IMR-90 (cell line): ENCODE measurements around the gene RFPL2. TPM values are rescaled to one million over a fixed set of nuclear protein-coding genes. Genes with fewer than 3 reads are reported as not detected.

Source experiments
- ATAC-seq: fragments of 200-7000 bp; cut with Tn5 transposase; 2 replicates; pipeline ENCODE4 v1.9.1; 2020; ENCODE audit warnings: low read depth, mild to moderate bottlenecking, moderate library complexity
- BruUV-seq: library from RNA; stranded (reverse); fragments of 400-500 nt; replicated peaks from 2 replicates; lab custom pipeline; 2021; lab: Mats Ljungman, UMichigan
- CTCF ChIA-PET: fragments of 300-600 bp; formaldehyde crosslinking; extraction: SDS; loops from one replicate; lab custom pipeline; 2021; ENCODE audit warnings: antibody characterized with exemption; lab: Yijun Ruan, JAX
- POLR2A ChIA-PET: fragments of 300-600 bp; sonication (Branson Sonifier 250); formaldehyde crosslinking; loops from one replicate; lab custom pipeline; 2022; ENCODE audit warnings: antibody characterized with exemption; ENCODE audit not compliant: unreplicated experiment; lab: Charles Lee
- DNase-seq: peaks from one replicate; pipeline ENCODE4 v3.0.0; 2013
- H2AFZ ChIP-seq: replicated peaks from 2 replicates; pipeline ENCODE3; 2013; ENCODE audit warnings: low read length, mild to moderate bottlenecking; ENCODE audit not compliant: poor library complexity
- H2AK5ac ChIP-seq: 2 replicates; pipeline ENCODE4 v1.6.1; 2013; ENCODE audit warnings: low read depth, low read length, inconsistent platforms
- H2AK9ac ChIP-seq: replicated peaks from 2 replicates; pipeline ENCODE3; 2013; ENCODE audit warnings: mild to moderate bottlenecking, low read depth, low read length, moderate library complexity; ENCODE audit not compliant: poor library complexity
- H2BK120ac ChIP-seq: 2 replicates; pipeline ENCODE4 v1.6.1; 2013; ENCODE audit warnings: low read depth, low read length, inconsistent platforms
- H2BK15ac ChIP-seq: 3 replicates; pipeline ENCODE4 v1.6.1; 2013; ENCODE audit warnings: low read depth, low read length, inconsistent platforms
- H2BK20ac ChIP-seq: 2 replicates; pipeline ENCODE4 v1.6.1; 2013; ENCODE audit warnings: low read depth, mild to moderate bottlenecking, inconsistent platforms, low read length, moderate library complexity
- H2BK5ac ChIP-seq: 2 replicates; pipeline ENCODE4 v1.6.1; 2013; ENCODE audit warnings: mild to moderate bottlenecking, low read depth, low read length, inconsistent platforms; ENCODE audit not compliant: poor library complexity, severe bottlenecking
- H3K14ac ChIP-seq: replicated peaks from 2 replicates; pipeline ENCODE4 v1.6.1; 2013; ENCODE audit warnings: low read depth, low read length, inconsistent platforms
- H3K18ac ChIP-seq: 2 replicates; pipeline ENCODE4 v1.6.1; 2013; ENCODE audit warnings: low read depth, low read length, control low read depth
- H3K23ac ChIP-seq: 2 replicates; pipeline ENCODE4 v1.6.1; 2013; ENCODE audit warnings: low read depth, low read length, inconsistent platforms
- H3K27ac ChIP-seq: 2 replicates; pipeline ENCODE4 v1.5.1; 2013; ENCODE audit warnings: mild to moderate bottlenecking, control low read depth, low read length; ENCODE audit not compliant: insufficient read depth
- H3K27me3 ChIP-seq: 2 replicates; pipeline ENCODE4 v1.6.1; 2013; ENCODE audit warnings: low read length; ENCODE audit not compliant: control insufficient read depth, insufficient read depth
- H3K36me3 ChIP-seq: 2 replicates; pipeline ENCODE4 v1.6.1; 2013; ENCODE audit warnings: low read length, mixed read lengths; ENCODE audit not compliant: control insufficient read depth, insufficient read depth
- H3K4ac ChIP-seq: 2 replicates; pipeline ENCODE4 v1.6.1; 2013; ENCODE audit warnings: low read depth, low read length, inconsistent platforms
- H3K4me1 ChIP-seq: 2 replicates; pipeline ENCODE4 v1.6.1; 2013; ENCODE audit warnings: low read length, mixed read lengths; ENCODE audit not compliant: control insufficient read depth, insufficient read depth
- H3K4me2 ChIP-seq: 2 replicates; pipeline ENCODE4 v1.6.1; 2013; ENCODE audit warnings: low read depth, mild to moderate bottlenecking, control low read depth, low read length, moderate library complexity
- H3K4me3 ChIP-seq: 2 replicates; pipeline ENCODE4 v1.5.1; 2013; ENCODE audit warnings: low read depth, mild to moderate bottlenecking, control low read depth, low read length, moderate library complexity; ENCODE audit not compliant: insufficient read depth
- H3K56ac ChIP-seq: 2 replicates; pipeline ENCODE4 v1.6.1; 2013; ENCODE audit warnings: low read length, inconsistent platforms; ENCODE audit not compliant: insufficient read depth; ENCODE audit errors: extremely low read depth
- H3K79me1 ChIP-seq, 2 experiments: 2 replicates each; pipeline ENCODE4 v1.6.1; 2013; ENCODE audit warnings: low read length in 2 of 2, inconsistent platforms in 1 of 2, low read depth in 1 of 2
- H3K9ac ChIP-seq: 2 replicates; pipeline ENCODE4 v1.6.1; 2013; ENCODE audit warnings: low read depth, low read length, control low read depth
- H3K9me1 ChIP-seq: 2 replicates; pipeline ENCODE4 v1.6.1; 2013; ENCODE audit warnings: low read length, inconsistent platforms; ENCODE audit not compliant: insufficient read depth
- H3K9me3 ChIP-seq: 2 replicates; pipeline ENCODE4 v1.6.1; 2013; ENCODE audit warnings: low read length; ENCODE audit not compliant: control insufficient read depth, insufficient read depth
- H4K20me1 ChIP-seq: 2 replicates; pipeline ENCODE4 v1.6.1; 2013; ENCODE audit warnings: low read length, inconsistent platforms; ENCODE audit not compliant: insufficient read depth
- H4K5ac ChIP-seq: 2 replicates; pipeline ENCODE4 v1.6.1; 2013; ENCODE audit warnings: mild to moderate bottlenecking, low read depth, low read length, control low read depth
- H4K8ac ChIP-seq, 2 experiments: 2 replicates each; pipeline ENCODE4 v1.6.1; 2013; ENCODE audit warnings: low read depth in 2 of 2, low read length in 2 of 2, control low read depth in 1 of 2, inconsistent platforms in 1 of 2
- H4K91ac ChIP-seq: 2 replicates; pipeline ENCODE4 v1.6.1; 2013; ENCODE audit warnings: low read depth, low read length, inconsistent platforms; ENCODE audit not compliant: insufficient read depth
- BHLHE40 ChIP-seq: fragments of 150-350 bp; IDR thresholded peaks from 2 replicates; pipeline ENCODE4 v1.6.1; 2016; ENCODE audit warnings: mild to moderate bottlenecking, low read depth, low read length
- MAFK ChIP-seq: IDR thresholded peaks from 2 replicates; pipeline ENCODE4 v1.6.1; 2012; ENCODE audit warnings: low read depth, low read length, improper control_type of control experiment
- MXI1 ChIP-seq: IDR thresholded peaks from 2 replicates; pipeline ENCODE4 v1.6.1; 2012; ENCODE audit warnings: low read depth, mild to moderate bottlenecking, low read length, moderate library complexity, borderline replicate concordance
- RFX5 ChIP-seq: IDR thresholded peaks from 2 replicates; pipeline ENCODE4 v1.8.0; 2012; ENCODE audit warnings: low read depth, mild to moderate bottlenecking, low read length, moderate library complexity
- SMC3 ChIP-seq: fragments of 150-350 bp; IDR thresholded peaks from 2 replicates; pipeline ENCODE4 v1.6.1; 2016; ENCODE audit warnings: low read depth, mild to moderate bottlenecking, antibody characterized with exemption, low read length, moderate library complexity
- USF2 ChIP-seq: fragments of 150-350 bp; IDR thresholded peaks from 2 replicates; pipeline ENCODE4 v1.6.1; 2017; ENCODE audit warnings: mild to moderate bottlenecking, antibody characterized with exemption, low read length, low read depth
- WGBS, 2 experiments: methylation state at CpG; one replicate each; pipeline versions ENCODE4 v1.1.5 to v1.1.7; 2013; ENCODE audit warnings: missing lambda C conversion rate in 2 of 2; ENCODE audit not compliant: insufficient read length in 1 of 2; ENCODE audit errors: extremely low coverage in 2 of 2; 5-methylcytosine and 5-hydroxymethylcytosine counted together
- dilution Hi-C: fragments of 300-500 bp; cut with HindIII; formaldehyde crosslinking; loops from one replicate; pipeline ENCODE4 v1.14.3; 2018; ENCODE audit warnings: low sequenced_read_pairs; ENCODE audit not compliant: unreplicated experiment
- in situ Hi-C: fragments of 300-500 bp; cut with MboI; formaldehyde crosslinking; loops from 3 replicates; pipeline ENCODE4 v1.14.3; 2019; ENCODE audit warnings: low sequenced_read_pairs, inconsistent platforms, mixed read lengths
- intact Hi-C: fragments of 100-400 bp; cut with micrococcal nuclease; formaldehyde crosslinking; loops from 2 replicates; pipeline ENCODE4 v1.10.0; 2022
- polyA plus RNA-seq, 3 experiments: library from polyadenylated mRNA; depleted of rRNA; stranded (reverse); fragments of >200 nt; gene quantifications; 2 replicates each; pipeline ENCODE4 v1.2.3, GENCODE V29; 2012; ENCODE audit warnings: low replicate concordance in 1 of 3
- total RNA-seq: library from RNA; depleted of rRNA; stranded (reverse); fragments of >200 nt; gene quantifications from 2 replicates; pipeline ENCODE4 v1.2.3, GENCODE V29; 2012

RFPL2 gene
- total and polyA plus RNA-seq, 2 of the 4 experiments (the other 2 are of a cell fraction) = not detected

GRCh38 chr22:32207971-32208480 is 3.2 kb upstream of the RFPL2 start:
- in situ Hi-C loops = no loop called here

More at GRCh38 chr22:32207971-32208480, 3.2 kb upstream of the RFPL2 start:
- no peak overlapping the region for H2AK9ac ChIP-seq
- intact Hi-C loops (no loop called here), dilution Hi-C loops (no loop called here)
- H3K4me2 ChIP-seq = no peak overlapping the region
- no peak overlapping the region for H2AK5ac ChIP-seq
- H3K36me3 ChIP-seq = no peaks in the 10 kb centered on the region
- no peak overlapping the region for H3K4me3 ChIP-seq
- H3K27ac ChIP-seq = no peak overlapping the region
- no peak overlapping the region for H3K56ac ChIP-seq
- BruUV-seq = no TSS peak
- H4K8ac ChIP-seq = no peak overlapping the region
- no peak overlapping the region for H2BK5ac ChIP-seq
- TF ChIP-seq BHLHE40 (no peak), MXI1 (no peak), USF2 (no peak), RFX5 (no peak), MAFK (no peak), SMC3 (no peak)
- no peak overlapping the region for H4K91ac ChIP-seq
- no peaks in the 10 kb centered on the region for H3K9me3 ChIP-seq
- H3K4me1 ChIP-seq = no peaks in the 10 kb centered on the region
- H3K4ac ChIP-seq = no peak overlapping the region
- no peaks in the 10 kb centered on the region for H3K79me1 ChIP-seq
- no peak for ATAC-seq
- POLR2A ChIA-PET = no interaction called here
- CTCF ChIA-PET = interaction anchor here (0.6 kb wide), 1 partner anchor 944 kb away, joined by 4 read pairs; no protein-coding TSS in a partner anchor
- WGBS, 2 experiments = 40% methylated on average over 2 of the region's 4 CpGs; no CpG with 5 or more reads in 1 of the 2 experiments
- no peak overlapping the region for H3K14ac ChIP-seq
- no peak overlapping the region for H3K18ac ChIP-seq
- H2BK15ac ChIP-seq = no peak overlapping the region
- H2BK20ac ChIP-seq = no peak overlapping the region
- DNase-seq = no peak
- H2AFZ ChIP-seq = no peak overlapping the region
- peaks cover 10% of the 10 kb centered on the region; the same call in 1 of the 2 replicates for H3K27me3 ChIP-seq
- H3K23ac ChIP-seq = no peak overlapping the region
- no peak overlapping the region for H4K5ac ChIP-seq
- H4K20me1 ChIP-seq = no peaks in the 10 kb centered on the region
- no peak overlapping the region for H2BK120ac ChIP-seq
- H3K9ac ChIP-seq = no peak overlapping the region
- H3K9me1 ChIP-seq = no peaks in the 10 kb centered on the region
